T-helper 17 cell (primary cell): Measurements from ENCODE around the gene C12orf57. TPM values are rescaled to one million over a fixed set of nuclear protein-coding genes. Genes with fewer than 3 reads are reported as not detected.

Experiments used
- ATAC-seq: fragments of 150-1000 bp; cut with Tn5 transposase; 2 replicates; pipeline ENCODE4 v1.10.0; 2021; ENCODE audit warnings: mild to moderate bottlenecking, moderate library complexity
- DNase-seq, 3 donors: peaks; one replicate each; pipeline versions ENCODE4 v3.0.0 to v3.0.0-alpha.2; 2020 to 2021
- H3K9me3 ChIP-seq: one replicate; pipeline ENCODE4 v1.7.0; 2013; ENCODE audit warnings: low read length, mild to moderate bottlenecking; ENCODE audit not compliant: control insufficient read depth, poor library complexity, severe bottlenecking
- H3K27ac Mint-ChIP-seq: one replicate; pipeline ENCODE4 v1.8.0; 2022; ENCODE audit warnings: mild to moderate bottlenecking, moderate library complexity, mixed read lengths
- H3K27me3 Mint-ChIP-seq: one replicate; pipeline ENCODE4 v1.8.0; 2022; ENCODE audit warnings: mixed read lengths
- H3K36me3 Mint-ChIP-seq: one replicate; pipeline ENCODE4 v1.8.0; 2022; ENCODE audit warnings: low read depth, mixed read lengths
- H3K4me1 Mint-ChIP-seq: one replicate; pipeline ENCODE4 v1.8.0; 2022; ENCODE audit warnings: mild to moderate bottlenecking, mixed read lengths
- H3K4me3 Mint-ChIP-seq: one replicate; pipeline ENCODE4 v1.8.0; 2022; ENCODE audit warnings: mild to moderate bottlenecking, moderate library complexity, mixed read lengths
- total RNA-seq, 4 donors: library from RNA in 2 of 4; stranded (reverse) in 2 of 4; gene quantifications; one replicate each; pipeline ENCODE4 v1.2.3 and lab custom pipeline; 2022 to 2026

The C12orf57 gene
- total RNA-seq, 2 donors from 2014 or later = 192 to 226 TPM

- H3K9me3 ChIP-seq = no peaks in the 10 kb centered on the region
- peak overlapping the region; percentile 98 for H3K27ac Mint-ChIP-seq
- ATAC-seq (no peak), DNase-seq (no peak)
- H3K4me1 Mint-ChIP-seq = peaks cover 74% of the 10 kb centered on the region
- peak overlapping the region; percentile 99 for H3K4me3 Mint-ChIP-seq
- peaks cover 5% of the 10 kb centered on the region for H3K36me3 Mint-ChIP-seq
- no peaks in the 10 kb centered on the region for H3K27me3 Mint-ChIP-seq
Measured at GRCh38 chr12:6946920-6947374, 3.1 kb downstream of the C12orf57 start.

- DNase-seq (no peak), ATAC-seq (no peak)
- no peaks in the 10 kb centered on the region for H3K9me3 ChIP-seq
- Mint-ChIP-seq H3K27me3 (no peaks in the 10 kb centered on the region), H3K4me3 (peak overlapping the region; percentile 99), H3K36me3 (peaks cover 5% of the 10 kb centered on the region), H3K27ac (peak overlapping the region; percentile 98), H3K4me1 (peaks cover 73% of the 10 kb centered on the region)
Measured at GRCh38 chr12:6947615-6948014, 3.8 kb downstream of the C12orf57 start.

GRCh38 chr12:6948873-6949594 is 5.2 kb downstream of the C12orf57 start:
- DNase-seq (no peak), ATAC-seq (peak; percentile 2)
- Mint-ChIP-seq H3K36me3 (peaks cover 5% of the 10 kb centered on the region), H3K27me3 (no peaks in the 10 kb centered on the region), H3K27ac (peak overlapping the region; percentile 98), H3K4me3 (peak overlapping the region; percentile 91), H3K4me1 (peaks cover 79% of the 10 kb centered on the region)
- no peaks in the 10 kb centered on the region for H3K9me3 ChIP-seq

- no peak for ATAC-seq
- peaks cover 7% of the 10 kb centered on the region for H3K36me3 Mint-ChIP-seq
- H3K4me3 Mint-ChIP-seq = peak overlapping the region; percentile 99
- no peak for DNase-seq
- peaks cover 82% of the 10 kb centered on the region for H3K4me1 Mint-ChIP-seq
- no peaks in the 10 kb centered on the region for H3K27me3 Mint-ChIP-seq
- no peaks in the 10 kb centered on the region for H3K9me3 ChIP-seq
- peak overlapping the region; percentile 98 for H3K27ac Mint-ChIP-seq
Measured at GRCh38 chr12:6950401-6950801, 6.6 kb downstream of the C12orf57 start.

GRCh38 chr12:6950811-6951540 is 7.2 kb downstream of the C12orf57 start, which contains the start of gene PTPN6:
Gene PTPN6 (plus strand): TSS chr12:6951356. CDS start chr12:6951513, 157 bp downstream.
- peak within 1 kb of the TSS; percentile 99 for H3K4me3 Mint-ChIP-seq
- ATAC-seq (peak; percentile 28), DNase-seq (no peak)
- H3K27me3 Mint-ChIP-seq = no peaks in the 10 kb centered on the region
- H3K27ac Mint-ChIP-seq = peak within 1 kb of the TSS; percentile 98
- H3K36me3 Mint-ChIP-seq = peaks cover 7% of the 10 kb centered on the region
- H3K4me1 Mint-ChIP-seq = peaks cover 79% of the 10 kb centered on the region
- no peaks in the 10 kb centered on the region for H3K9me3 ChIP-seq

- peaks cover 7% of the 10 kb centered on the region for H3K36me3 Mint-ChIP-seq
- H3K4me1 Mint-ChIP-seq = peaks cover 77% of the 10 kb centered on the region
- peak; percentile 64 for ATAC-seq
Measured at GRCh38 chr12:6951551-6952120, 7.8 kb downstream of the C12orf57 start.

GRCh38 chr12:6952121-6952862 is 8.5 kb downstream of the C12orf57 start:
- no peaks in the 10 kb centered on the region for H3K9me3 ChIP-seq
- DNase-seq (no peak), ATAC-seq (peak; percentile 17)
- H3K27me3 Mint-ChIP-seq = no peaks in the 10 kb centered on the region
- H3K36me3 Mint-ChIP-seq = peaks cover 9% of the 10 kb centered on the region
- H3K27ac Mint-ChIP-seq = peak overlapping the region; percentile 98
- H3K4me3 Mint-ChIP-seq = peak overlapping the region; percentile 99
- H3K4me1 Mint-ChIP-seq = peaks cover 77% of the 10 kb centered on the region

More at GRCh38 chr12:6951551-6952120, 7.8 kb downstream of the C12orf57 start:
- DNase-seq = peak in 1 of 3 donors; percentile 33
- no peaks in the 10 kb centered on the region for H3K9me3 ChIP-seq
- Mint-ChIP-seq H3K27me3 (no peaks in the 10 kb centered on the region), H3K27ac (peak overlapping the region; percentile 98), H3K4me3 (peak overlapping the region; percentile 99)

- ATAC-seq = no peak
- no peaks in the 10 kb centered on the region for H3K27me3 Mint-ChIP-seq
- no peak for DNase-seq
- H3K27ac Mint-ChIP-seq = peak overlapping the region; percentile 98
- H3K36me3 Mint-ChIP-seq = peaks cover 9% of the 10 kb centered on the region
- H3K4me1 Mint-ChIP-seq = peaks cover 76% of the 10 kb centered on the region
- H3K9me3 ChIP-seq = no peaks in the 10 kb centered on the region
- H3K4me3 Mint-ChIP-seq = peak overlapping the region; percentile 99
Measured at GRCh38 chr12:6952863-6953441, 9.1 kb downstream of the C12orf57 start.

- H3K36me3 Mint-ChIP-seq = peaks cover 13% of the 10 kb centered on the region
Measured at GRCh38 chr12:6953442-6954315, 9.9 kb downstream of the C12orf57 start.

GRCh38 chr12:6954316-6955107 is 10.7 kb downstream of the C12orf57 start:
- ATAC-seq = no peak
- H3K27me3 Mint-ChIP-seq = no peaks in the 10 kb centered on the region
- H3K4me3 Mint-ChIP-seq = peak overlapping the region; percentile 99
- no peaks in the 10 kb centered on the region for H3K9me3 ChIP-seq
- H3K4me1 Mint-ChIP-seq = peaks cover 79% of the 10 kb centered on the region
- peaks cover 13% of the 10 kb centered on the region for H3K36me3 Mint-ChIP-seq
- no peak for DNase-seq
- H3K27ac Mint-ChIP-seq = peak overlapping the region; percentile 98

More at GRCh38 chr12:6953442-6954315, 9.9 kb downstream of the C12orf57 start:
- H3K9me3 ChIP-seq = no peaks in the 10 kb centered on the region
- ATAC-seq = peak; percentile 46
- peak in 2 of 3 donors; percentile 50 to 74 for DNase-seq
- peaks cover 79% of the 10 kb centered on the region for H3K4me1 Mint-ChIP-seq
- peak overlapping the region; percentile 98 for H3K27ac Mint-ChIP-seq
- H3K4me3 Mint-ChIP-seq = peak overlapping the region; percentile 99
- no peaks in the 10 kb centered on the region for H3K27me3 Mint-ChIP-seq
